Fibroblast of pulmonary artery (primary cell): Measurements from ENCODE around the gene C1orf174.

ENCODE experiments used
- DNase-seq: peaks from one replicate; pipeline ENCODE4 v3.0.0-alpha.2; 2010; ENCODE audit warnings: low read depth
- H3K4me3 ChIP-seq: replicated peaks from 2 replicates; pipeline ENCODE4 v1.5.1; 2011; ENCODE audit warnings: low read depth, mild to moderate bottlenecking, control low read depth, low read length, moderate library complexity
- TF ChIP-seq, protein P1 (sequence below): IDR thresholded peaks from 2 replicates; pipeline ENCODE4 v1.5.1; 2011; ENCODE audit warnings: mild to moderate bottlenecking, control low read depth, low read length, inconsistent platforms; ENCODE audit errors: missing control alignments

C1orf174 gene

GRCh38 chr1:3914331-3914851 lies 14.3 kb upstream of the C1orf174 start:
- TF ChIP-seq, protein P1, sequence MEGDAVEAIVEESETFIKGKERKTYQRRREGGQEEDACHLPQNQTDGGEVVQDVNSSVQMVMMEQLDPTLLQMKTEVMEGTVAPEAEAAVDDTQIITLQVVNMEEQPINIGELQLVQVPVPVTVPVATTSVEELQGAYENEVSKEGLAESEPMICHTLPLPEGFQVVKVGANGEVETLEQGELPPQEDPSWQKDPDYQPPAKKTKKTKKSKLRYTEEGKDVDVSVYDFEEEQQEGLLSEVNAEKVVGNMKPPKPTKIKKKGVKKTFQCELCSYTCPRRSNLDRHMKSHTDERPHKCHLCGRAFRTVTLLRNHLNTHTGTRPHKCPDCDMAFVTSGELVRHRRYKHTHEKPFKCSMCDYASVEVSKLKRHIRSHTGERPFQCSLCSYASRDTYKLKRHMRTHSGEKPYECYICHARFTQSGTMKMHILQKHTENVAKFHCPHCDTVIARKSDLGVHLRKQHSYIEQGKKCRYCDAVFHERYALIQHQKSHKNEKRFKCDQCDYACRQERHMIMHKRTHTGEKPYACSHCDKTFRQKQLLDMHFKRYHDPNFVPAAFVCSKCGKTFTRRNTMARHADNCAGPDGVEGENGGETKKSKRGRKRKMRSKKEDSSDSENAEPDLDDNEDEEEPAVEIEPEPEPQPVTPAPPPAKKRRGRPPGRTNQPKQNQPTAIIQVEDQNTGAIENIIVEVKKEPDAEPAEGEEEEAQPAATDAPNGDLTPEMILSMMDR, result no peak
- H3K4me3 ChIP-seq, result no peak overlapping the region
- DNase-seq, result no peak

GRCh38 chr1:3912809-3913685 lies 13.0 kb upstream of the C1orf174 start:
- no peak for DNase-seq
- H3K4me3 ChIP-seq, result no peak overlapping the region
- TF ChIP-seq, protein P1, result no peak

DNA sequence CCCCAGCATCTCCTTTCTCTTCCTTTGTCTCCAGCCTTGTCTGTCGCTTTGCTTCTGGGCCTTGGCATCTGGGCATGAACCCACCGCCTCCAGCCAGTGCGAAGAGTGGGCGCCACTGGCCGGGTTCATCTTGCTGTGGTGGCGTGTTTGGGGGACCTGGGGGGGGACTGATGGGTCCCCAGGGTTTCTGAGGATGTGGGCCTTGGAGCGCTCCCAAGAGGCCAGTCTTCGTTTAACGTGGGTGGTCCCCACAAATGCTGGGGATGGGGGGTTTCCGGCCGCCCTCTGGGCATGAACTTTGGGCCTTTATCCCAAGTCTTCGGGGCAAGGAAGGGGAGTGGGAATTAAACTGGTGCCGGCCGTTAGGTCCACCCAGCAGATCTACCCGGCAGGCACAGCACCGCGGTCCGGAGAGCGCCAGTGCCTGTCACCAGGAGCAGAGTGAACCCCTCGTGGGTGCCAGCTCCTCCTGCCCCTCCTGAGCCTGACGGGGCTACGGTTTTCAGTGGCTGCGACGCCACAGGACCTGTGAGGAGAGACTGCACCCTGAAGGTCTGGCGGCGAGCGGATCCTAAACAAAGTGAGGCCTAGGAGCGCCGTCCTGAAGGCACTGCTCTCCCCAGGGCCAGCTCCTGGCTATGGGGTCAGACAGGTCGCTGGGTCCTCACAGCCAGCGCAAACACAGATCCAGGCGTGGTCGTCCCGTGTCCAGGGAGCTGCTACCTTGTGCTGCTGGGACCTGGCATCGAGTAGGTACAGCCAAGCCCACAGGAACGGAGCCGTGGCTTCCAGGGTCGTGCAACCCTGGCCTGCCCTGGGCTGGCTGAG lies 12.1 kb upstream of the C1orf174 start:
- DNase-seq, result no peak
- no peak overlapping the region for H3K4me3 ChIP-seq
- TF ChIP-seq, protein P1, result no peak

GRCh38 chr1:3910857-3911845 lies 11.1 kb upstream of the C1orf174 start:
- peak; percentile 61 for DNase-seq
- H3K4me3 ChIP-seq, result no peak overlapping the region
- TF ChIP-seq, protein P1, result peak; percentile 64

DNA sequence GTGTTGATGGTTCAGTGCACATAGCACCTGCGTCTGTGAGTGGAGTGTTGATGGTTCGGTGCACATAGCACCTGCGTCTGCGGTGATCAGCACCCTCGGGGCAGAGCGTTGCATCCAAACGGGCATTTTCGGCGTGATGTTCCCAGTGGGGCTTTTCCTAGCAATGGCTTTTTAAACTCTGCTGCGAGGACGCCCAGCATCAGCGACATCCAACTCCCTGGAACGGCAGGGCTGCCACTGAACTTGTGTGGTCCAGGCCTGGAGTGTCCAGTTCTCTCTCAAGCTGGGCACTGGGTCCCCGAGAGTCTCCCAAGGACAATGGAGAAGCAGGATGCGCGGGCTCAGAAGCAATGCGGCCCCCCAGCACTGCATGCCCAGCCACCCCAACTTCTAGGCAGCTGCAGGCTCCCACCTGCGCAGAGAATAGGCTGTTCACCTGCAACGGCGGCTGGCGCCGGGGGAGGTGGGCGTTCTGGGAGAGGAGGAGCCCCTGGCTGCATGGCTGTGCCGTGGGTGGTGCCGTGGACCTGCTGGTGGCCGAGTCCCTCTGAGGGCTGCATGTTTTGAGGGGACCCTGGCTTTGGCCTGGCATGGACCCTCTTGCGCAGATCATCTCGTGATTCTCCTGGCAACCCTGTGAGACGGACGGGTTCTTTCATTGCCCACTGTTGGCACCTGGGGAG lies 10.1 kb upstream of the C1orf174 start:
- no peak for DNase-seq

More for the DNA sequence above, 10.1 kb upstream of the C1orf174 start:
- TF ChIP-seq, protein P1, result no peak
- H3K4me3 ChIP-seq, result no peak overlapping the region
